NCI-H526 (cell line): Measurements from ENCODE around the gene UGGT2.
"Not testable (repeated sequence)": the region's sequence is repeated elsewhere in the genome, so short reads cannot be mapped to it uniquely, and the experiment has no call there.

Experiments
- DNase-seq, 2 experiments: peaks; one replicate each; lab custom pipeline; 2025; lab: John Stamatoyannopoulos, UW

Gene UGGT2

GRCh38 chr13:95793781-95794180 lies 259.4 kb downstream of the UGGT2 start:
- no peak for DNase-seq

GRCh38 chr13:95793018-95793555 lies 260.1 kb downstream of the UGGT2 start:
- DNase-seq = no peak

- no peak for DNase-seq
Measured at GRCh38 chr13:95791084-95791722, 262.0 kb downstream of the UGGT2 start.

- DNase-seq = not testable (repeated sequence)
Measured at GRCh38 chr13:95789315-95789714, 263.9 kb downstream of the UGGT2 start.

GRCh38 chr13:95788100-95788463 lies 265.1 kb downstream of the UGGT2 start:
- DNase-seq = no peak

- DNase-seq = no peak
Measured at GRCh38 chr13:95787356-95788099, 265.7 kb downstream of the UGGT2 start.

GRCh38 chr13:95784900-95785290 lies 268.3 kb downstream of the UGGT2 start:
- DNase-seq = no peak

- DNase-seq = no peak
Measured at GRCh38 chr13:95784161-95784899, 268.9 kb downstream of the UGGT2 start.

- DNase-seq = no peak
Measured at GRCh38 chr13:95783747-95784146, 269.5 kb downstream of the UGGT2 start.

GRCh38 chr13:95781940-95782339 lies 271.3 kb downstream of the UGGT2 start:
- DNase-seq = not testable (repeated sequence)

GRCh38 chr13:95781016-95781415 lies 272.2 kb downstream of the UGGT2 start:
- DNase-seq = no peak

- DNase-seq = no peak
Measured at GRCh38 chr13:95779522-95779921, 273.7 kb downstream of the UGGT2 start.

- DNase-seq = no peak
Measured at GRCh38 chr13:95771905-95772304, 281.3 kb downstream of the UGGT2 start.

GRCh38 chr13:95763601-95764000 lies 289.6 kb downstream of the UGGT2 start:
- no peak for DNase-seq

- not testable (repeated sequence) for DNase-seq
Measured at GRCh38 chr13:95762626-95763025, 290.6 kb downstream of the UGGT2 start.

- DNase-seq = no peak
Measured at GRCh38 chr13:95756072-95756471, 297.1 kb downstream of the UGGT2 start.

- DNase-seq = no peak
Measured at GRCh38 chr13:95754069-95754468, 299.1 kb downstream of the UGGT2 start.

- DNase-seq = no peak
Measured at GRCh38 chr13:95752677-95753076, 300.5 kb downstream of the UGGT2 start.
